H1 (cell line): Measurements from ENCODE around the gene ERP44. TPM values are rescaled to one million over a fixed set of nuclear protein-coding genes. Genes with fewer than 3 reads are reported as not detected.
A peak's percentile ranks its signal among the peaks of the same experiment; 100 is the strongest.

Experiments
- CTCF ChIA-PET: fragments of 300-600 bp; sonication (Branson Sonifier 250); formaldehyde crosslinking; loops from one replicate; lab custom pipeline; 2021; ENCODE audit not compliant: partially characterized antibody; lab: Charles Lee
- POLR2A ChIA-PET: fragments of 300-600 bp; sonication (Branson Sonifier 250); formaldehyde crosslinking; loops from one replicate; lab custom pipeline; 2021; ENCODE audit warnings: inconsistent platforms; ENCODE audit not compliant: partially characterized antibody; lab: Charles Lee
- DNase-seq, 2 experiments: peaks; one replicate each; pipeline versions ENCODE4 v3.0.0 to v3.0.0-alpha.2; 2010 to 2022; ENCODE audit warnings: low spot score in 2 of 2, low read depth in 1 of 2, mixed read lengths in 1 of 2
- FAIRE-seq: peaks from 2 replicates; lab custom pipeline; 2011; peaks lifted over from hg19 to GRCh38; lab: Jason Lieb, UNC
- H2AFZ ChIP-seq: 2 replicates; pipeline ENCODE4 v1.8.1; 2012; ENCODE audit warnings: low read length, inconsistent platforms
- H2AK5ac ChIP-seq: 2 replicates; pipeline ENCODE4 v1.6.1; 2013; ENCODE audit warnings: low read depth, low read length
- H2BK120ac ChIP-seq: replicated peaks from 2 replicates; pipeline ENCODE3; 2013; ENCODE audit warnings: low read depth, low read length, inconsistent platforms
- H2BK12ac ChIP-seq: 2 replicates; pipeline ENCODE4 v1.6.1; 2013; ENCODE audit warnings: low read depth, low read length
- H2BK15ac ChIP-seq: 2 replicates; pipeline ENCODE4 v1.6.1; 2013; ENCODE audit warnings: low read length
- H2BK20ac ChIP-seq: 2 replicates; pipeline ENCODE4 v1.6.1; 2013; ENCODE audit warnings: low read length
- H2BK5ac ChIP-seq: 2 replicates; pipeline ENCODE4 v1.6.1; 2013; ENCODE audit warnings: low read depth, low read length
- H3K14ac ChIP-seq: 2 replicates; pipeline ENCODE4 v1.6.1; 2013; ENCODE audit warnings: inconsistent platforms; ENCODE audit not compliant: insufficient read length
- H3K18ac ChIP-seq: 2 replicates; pipeline ENCODE4 v1.6.1; 2013; ENCODE audit warnings: low read length; ENCODE audit errors: extremely low read depth
- H3K23ac ChIP-seq: 2 replicates; pipeline ENCODE4 v1.6.1; 2013; ENCODE audit warnings: inconsistent platforms; ENCODE audit not compliant: insufficient read length
- H3K23me2 ChIP-seq: 2 replicates; pipeline ENCODE4 v1.6.1; 2013; ENCODE audit warnings: low read depth, low read length
- H3K27ac ChIP-seq: 2 replicates; pipeline ENCODE4 v1.6.1; 2011; ENCODE audit warnings: low read depth, low read length, inconsistent platforms
- H3K27me3 ChIP-seq, 4 experiments: replicated peaks in 1 of 4; 1 replicate in 1 of 4; 2 replicates in 3 of 4; pipeline versions ENCODE4 v1.6.1 to v1.8.1; 2011 to 2013; ENCODE audit warnings: low read length in 3 of 4, mild to moderate bottlenecking in 3 of 4, inconsistent platforms in 2 of 4, mixed read lengths in 2 of 4, moderate library complexity in 1 of 4; ENCODE audit not compliant: control insufficient read depth in 3 of 4, insufficient read depth in 3 of 4; ENCODE audit errors: extremely low read depth in 1 of 4
- H3K36me3 ChIP-seq, 4 experiments: 2 replicates each; pipeline versions ENCODE4 v1.6.1 to v1.8.1; 2011 to 2013; ENCODE audit warnings: mild to moderate bottlenecking in 4 of 4, low read length in 3 of 4, moderate library complexity in 2 of 4, control low read depth in 1 of 4, inconsistent platforms in 1 of 4; ENCODE audit not compliant: insufficient read depth in 4 of 4, control insufficient read depth in 2 of 4
- H3K4ac ChIP-seq: replicated peaks from 2 replicates; pipeline ENCODE3; 2013; ENCODE audit warnings: low read length, low read depth, mixed read lengths, inconsistent platforms; ENCODE audit not compliant: insufficient read length
- H3K4me1 ChIP-seq, 4 experiments: replicated peaks in 1 of 4; 1 replicate in 1 of 4; 2 replicates in 3 of 4; pipeline versions ENCODE4 v1.6.1 to v1.8.1; 2011 to 2013; ENCODE audit warnings: low read length in 3 of 4, inconsistent platforms in 2 of 4, mixed read lengths in 1 of 4; ENCODE audit not compliant: insufficient read depth in 4 of 4, control insufficient read depth in 3 of 4
- H3K4me2 ChIP-seq, 2 experiments: 2 replicates each; pipeline versions ENCODE4 v1.6.1 to v1.8.1; 2011 to 2013; ENCODE audit warnings: low read depth in 2 of 2, low read length in 2 of 2, control low read depth in 1 of 2, inconsistent platforms in 1 of 2, mild to moderate bottlenecking in 1 of 2; ENCODE audit not compliant: insufficient read depth in 1 of 2
- H3K4me3 ChIP-seq, 4 experiments: fragments of 200-600, 300-600 bp in 1 of 4; sonication (generic), shearing (Covaris generic), sonication (Bioruptor Twin) in 1 of 4; 2 replicates each; pipeline versions ENCODE4 v1.5.1 to v1.8.1; 2011 to 2016; ENCODE audit warnings: low read length in 4 of 4, low read depth in 3 of 4, control low read depth in 2 of 4, inconsistent platforms in 2 of 4, mild to moderate bottlenecking in 2 of 4, mixed read lengths in 1 of 4, moderate library complexity in 1 of 4; ENCODE audit not compliant: insufficient read depth in 2 of 4; ENCODE audit errors: extremely low read depth in 1 of 4
- H3K56ac ChIP-seq: replicated peaks from 2 replicates; pipeline ENCODE3; 2013; ENCODE audit warnings: low read depth, mild to moderate bottlenecking, mixed read lengths, low read length, inconsistent platforms; ENCODE audit not compliant: insufficient read length
- H3K79me1 ChIP-seq: 2 replicates; pipeline ENCODE4 v1.6.1; 2013; ENCODE audit warnings: low read depth, low read length, control low read depth
- H3K79me2 ChIP-seq, 2 experiments: 2 replicates each; pipeline versions ENCODE4 v1.6.1 to v1.8.1; 2012 to 2013; ENCODE audit warnings: low read length in 2 of 2, mild to moderate bottlenecking in 2 of 2, inconsistent platforms in 1 of 2; ENCODE audit not compliant: insufficient read depth in 2 of 2, control insufficient read depth in 1 of 2
- H3K9ac ChIP-seq, 4 experiments: replicated peaks in 1 of 4; 1 replicate in 1 of 4; 2 replicates in 3 of 4; pipeline versions ENCODE4 v1.6.1 to v1.8.1; 2011 to 2013; ENCODE audit warnings: low read depth in 3 of 4, low read length in 3 of 4, control low read depth in 2 of 4, mild to moderate bottlenecking in 2 of 4, moderate library complexity in 2 of 4, inconsistent platforms in 1 of 4; ENCODE audit errors: extremely low read depth in 1 of 4
- H3K9me3 ChIP-seq, 2 experiments: 2 replicates each; pipeline versions ENCODE4 v1.6.1 to v1.8.1; 2012 to 2013; ENCODE audit warnings: mild to moderate bottlenecking in 2 of 2, moderate library complexity in 2 of 2, control low read depth in 1 of 2, inconsistent platforms in 1 of 2, low read depth in 1 of 2, low read length in 1 of 2, mixed read lengths in 1 of 2; ENCODE audit not compliant: insufficient read depth in 2 of 2
- H4K20me1 ChIP-seq, 2 experiments: replicated peaks in 1 of 2; 2 replicates each; pipeline versions ENCODE3 to v1.8.1; 2011 to 2013; ENCODE audit warnings: inconsistent platforms in 2 of 2, low read length in 2 of 2, mild to moderate bottlenecking in 1 of 2; ENCODE audit not compliant: insufficient read depth in 2 of 2, control insufficient read depth in 1 of 2
- H4K5ac ChIP-seq: 2 replicates; pipeline ENCODE4 v1.6.1; 2013; ENCODE audit warnings: low read length, low read depth, mixed read lengths, inconsistent platforms; ENCODE audit not compliant: insufficient read length
- H4K8ac ChIP-seq: 2 replicates; pipeline ENCODE4 v1.8.0; 2013; ENCODE audit warnings: mild to moderate bottlenecking, moderate library complexity, low read length, inconsistent platforms; ENCODE audit not compliant: insufficient read depth; ENCODE audit errors: extremely low read depth
- H4K91ac ChIP-seq: replicated peaks from 2 replicates; pipeline ENCODE3; 2013; ENCODE audit warnings: low read length, mixed read lengths, inconsistent platforms; ENCODE audit not compliant: insufficient read length
- BCL11A ChIP-seq, 2 experiments: IDR thresholded peaks; one replicate each; pipeline ENCODE4 v1.6.1; 2011; ENCODE audit warnings: low read depth in 2 of 2, low read length in 2 of 2, mild to moderate bottlenecking in 2 of 2
- CBX8 ChIP-seq: fragments of 300-800, 300-1000 bp; sonication (generic); IDR thresholded peaks from 2 replicates; pipeline ENCODE4 v1.7.1; 2016; ENCODE audit warnings: low read depth, low read length, borderline replicate concordance
- FOSL1 ChIP-seq: IDR thresholded peaks from 2 replicates; pipeline ENCODE4 v1.6.1; 2011; ENCODE audit warnings: mild to moderate bottlenecking, low read depth, low read length, moderate library complexity; ENCODE audit not compliant: insufficient read depth
- POLR2AphosphoS5 ChIP-seq: IDR thresholded peaks from 2 replicates; pipeline ENCODE4 v1.6.1; 2011; ENCODE audit warnings: low read depth, low read length
- SP2 ChIP-seq: IDR thresholded peaks from 2 replicates; pipeline ENCODE4 v1.6.1; 2012; ENCODE audit warnings: mild to moderate bottlenecking, low read length, inconsistent platforms
- WGBS, 2 experiments: shearing (Covaris generic) in 1 of 2; methylation state at CpG; one replicate each; pipeline versions ENCODE4 v1.1.6 to v1.1.7; 2013 to 2015; ENCODE audit warnings: low lambda C conversion rate in 2 of 2, mixed read lengths in 2 of 2, inconsistent platforms in 1 of 2, low coverage in 1 of 2, missing lambda C conversion rate in 1 of 2; ENCODE audit not compliant: insufficient replicate concordance in 2 of 2, insufficient coverage in 1 of 2, insufficient read length in 1 of 2; ENCODE audit errors: extremely low coverage in 1 of 2, missing lambda C conversion rate in 1 of 2; 5-methylcytosine and 5-hydroxymethylcytosine counted together
- polyA plus RNA-seq, 7 experiments: library from polyadenylated mRNA; depleted of rRNA in 3 of 7; stranded (reverse) in 5 of 7; unstranded in 2 of 7; fragments of >200 nt in 5 of 7; fragments of 200-250 nt in 2 of 7; gene quantifications; 1 replicate in 5 of 7; 2 replicates in 1 of 7; 4 replicates in 1 of 7; pipeline versions ENCODE4 v1.2.1 to v1.2.3, GENCODE V29; 2011 to 2013; ENCODE audit warnings: missing spikeins in 2 of 7, mixed read lengths in 2 of 7
- total RNA-seq: library from RNA; stranded (reverse); fragmentation: NEBNext Ultra II Directional; extraction: Animal tissue kit (Norgen Biotek cat#: 25700); gene quantifications from 2 replicates; pipeline ENCODE4 v1.2.1, GENCODE V29; 2021

Gene ERP44
- total and polyA plus RNA-seq, 2 of the 8 experiments (the other 6 are each of a cell fraction or from before 2014, with no cell fraction given): 5.7 to 15.6 TPM

- Histone ChIP-seq H2BK20ac (no peak overlapping the region), H3K9me3 (peaks cover 2 to 8% of the 10 kb centered on the region in 2 experiments; a peak in 2 of 4 replicates), H3K23ac (no peak overlapping the region), H4K5ac (peak overlapping the region; percentile 21), H4K20me1 (peaks cover 0 to 1% of the 10 kb centered on the region in 2 experiments), H4K8ac (no peak overlapping the region), H3K79me1 (no peaks in the 10 kb centered on the region), H3K4ac (no peak overlapping the region), H3K4me2 (peak overlapping the region in 1 of 2 experiments; percentile 64; a peak in 2 of 4 replicates), H2BK5ac (no peak overlapping the region), H2BK120ac (no peak overlapping the region), H3K36me3 (peaks cover 0 to 3% (median 0%) of the 10 kb centered on the region in 4 experiments; a peak in 1 of 8 replicates), H2BK15ac (no peak overlapping the region), H2AFZ (no peak overlapping the region), H3K79me2 (peaks cover 0 to 4% of the 10 kb centered on the region in 2 experiments; a peak in 1 of 4 replicates), H2BK12ac (no peak overlapping the region), H4K91ac (no peak overlapping the region), H3K56ac (no peak overlapping the region), H3K4me3 (peak overlapping the region in 1 of 4 experiments; percentile 37; a peak in 2 of 8 replicates), H3K4me1 (no peaks in the 10 kb centered on the region; a peak in 1 of 7 replicates), H2AK5ac (no peak overlapping the region), H3K27me3 (no peaks in the 10 kb centered on the region), H3K14ac (no peak overlapping the region), H3K18ac (no peak overlapping the region), H3K9ac (no peak overlapping the region), H3K23me2 (no peaks in the 10 kb centered on the region), H3K27ac (no peak overlapping the region)
- ChIA-PET CTCF (interaction anchor here (0.6 to 1.3 kb wide), 6 partner anchors 9 to 220 kb away, joined by 3 to 5 read pairs (median 4); no protein-coding TSS in a partner anchor), POLR2A (interaction anchor here (0.6 kb wide), 2 partner anchors 14 to 244 kb away, joined by 3 read pairs; no protein-coding TSS in a partner anchor)
- no peak for TF ChIP-seq SP2
- no peak for TF ChIP-seq FOSL1
- no peak for TF ChIP-seq CBX8
- no peak for TF ChIP-seq POLR2AphosphoS5
- TF ChIP-seq BCL11A (IDR thresholded peaks at IDR 0.05; ENCODE audit: low read depth in 2 of 2, low read length in 2 of 2): no peak
- FAIRE-seq (no peak), DNase-seq (no peak)
- WGBS, 2 experiments: 24% methylated on average over 3 of the region's 3 CpGs; no CpG with 5 or more reads in 1 of the 2 experiments
Observed at GRCh38 chr9:100063185-100063584, 35.6 kb downstream of the ERP44 start.
